ENCODE results near the gene ANKRD44.

The ANKRD44 gene

DNA sequence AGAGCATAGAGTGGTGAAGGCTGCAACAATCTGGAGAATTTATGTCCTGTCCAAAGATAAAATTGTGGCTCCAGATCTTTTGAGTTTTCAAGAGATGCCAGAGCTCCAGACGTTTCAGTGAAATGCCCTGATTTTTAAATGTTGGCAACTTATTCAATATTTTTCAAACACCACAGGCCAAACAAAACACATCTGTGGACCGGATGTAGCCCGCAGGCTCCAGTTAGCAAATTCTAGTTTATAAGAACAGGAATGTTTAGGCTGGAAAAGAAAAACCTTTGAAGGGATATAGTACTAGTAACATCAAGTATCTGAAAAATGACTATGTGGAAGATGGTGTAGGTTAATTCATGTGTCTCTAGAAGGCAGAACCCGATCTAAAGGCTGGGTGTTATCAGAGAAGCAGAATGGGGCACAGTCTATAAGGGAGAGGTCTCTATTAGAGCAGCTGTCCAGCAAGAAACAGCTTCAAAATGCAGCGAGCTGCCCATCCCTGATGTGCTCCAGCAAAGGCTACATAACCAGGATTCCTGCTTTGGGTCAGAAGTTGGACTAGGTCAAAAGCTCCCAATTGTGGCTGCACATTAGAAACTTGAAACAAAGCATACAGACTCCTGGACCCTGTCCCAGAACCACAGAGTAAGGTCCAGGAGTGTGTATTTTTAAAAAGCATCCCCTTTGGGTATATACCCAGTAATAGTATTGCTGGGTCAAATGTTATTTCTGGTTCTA lies 105.9 kb downstream of the ANKRD44 start:
- DNase-seq = no peak

DNA sequence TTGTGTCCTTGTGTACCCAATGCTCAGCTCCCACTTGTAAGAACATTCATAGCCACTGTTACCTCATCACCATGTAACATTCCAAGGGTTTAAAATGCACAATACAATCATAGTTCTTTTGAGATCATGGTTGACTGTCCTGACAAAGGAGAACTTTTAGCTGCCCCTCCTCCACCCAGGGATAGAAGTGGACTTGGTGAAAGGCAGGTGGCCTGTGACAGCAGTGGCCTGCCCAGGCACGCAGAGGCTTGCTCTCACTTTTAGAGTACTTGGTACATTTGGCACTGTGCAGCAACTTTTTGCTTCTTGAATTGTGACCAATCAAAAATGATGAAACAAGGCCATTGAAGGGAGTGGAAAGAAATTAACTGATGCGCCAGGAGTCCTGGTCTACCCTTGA lies 108.7 kb downstream of the ANKRD44 start:
- DNase-seq = no peak

DNA sequence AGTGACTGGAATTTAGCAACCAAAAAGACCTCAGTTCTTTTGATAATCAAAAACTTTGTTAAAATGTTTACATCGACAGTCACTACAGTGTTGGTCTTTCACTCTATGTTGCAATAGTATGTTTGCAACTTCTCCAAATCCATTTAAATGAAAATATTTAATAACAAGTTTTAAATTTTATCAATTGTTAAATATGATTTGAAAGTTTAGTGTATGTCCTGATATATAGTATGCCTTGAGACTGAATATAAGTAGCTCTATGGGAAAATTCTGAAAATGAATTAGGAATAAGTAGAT lies 109.9 kb downstream of the ANKRD44 start:
- DNase-seq = no peak

DNA sequence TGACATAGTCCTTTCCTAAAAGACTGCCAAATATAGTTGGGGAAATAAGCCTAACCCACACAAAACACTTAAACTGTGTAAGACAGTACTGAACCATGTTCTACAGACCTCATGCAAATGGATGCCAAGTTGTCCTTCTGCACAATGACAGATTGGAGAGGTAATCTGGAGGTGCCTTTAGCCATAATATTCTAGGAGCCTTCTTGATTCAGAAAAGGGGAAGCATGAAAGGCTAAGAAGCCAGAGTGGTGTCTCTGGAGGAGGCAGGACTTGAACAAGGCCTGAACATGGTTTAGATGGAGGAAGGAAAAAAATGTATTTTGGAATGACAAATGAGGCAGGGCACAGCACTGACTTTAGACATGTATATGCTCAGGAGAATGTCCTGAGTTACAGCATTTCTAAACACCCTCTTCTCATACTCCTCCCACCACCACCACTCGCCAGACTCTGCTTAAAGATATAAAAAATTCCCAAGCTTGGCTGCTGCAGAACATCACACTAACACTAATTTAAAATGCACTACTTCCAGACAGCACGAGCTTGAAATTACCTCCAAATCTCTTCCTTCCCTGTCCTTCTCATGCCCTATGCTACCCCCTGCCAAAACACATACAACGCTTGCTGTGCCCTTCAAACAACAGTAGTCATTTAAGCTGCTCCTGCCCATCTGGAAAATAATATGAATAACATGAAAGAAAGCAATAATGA lies 110.4 kb downstream of the ANKRD44 start:
- DNase-seq = no peak

DNA sequence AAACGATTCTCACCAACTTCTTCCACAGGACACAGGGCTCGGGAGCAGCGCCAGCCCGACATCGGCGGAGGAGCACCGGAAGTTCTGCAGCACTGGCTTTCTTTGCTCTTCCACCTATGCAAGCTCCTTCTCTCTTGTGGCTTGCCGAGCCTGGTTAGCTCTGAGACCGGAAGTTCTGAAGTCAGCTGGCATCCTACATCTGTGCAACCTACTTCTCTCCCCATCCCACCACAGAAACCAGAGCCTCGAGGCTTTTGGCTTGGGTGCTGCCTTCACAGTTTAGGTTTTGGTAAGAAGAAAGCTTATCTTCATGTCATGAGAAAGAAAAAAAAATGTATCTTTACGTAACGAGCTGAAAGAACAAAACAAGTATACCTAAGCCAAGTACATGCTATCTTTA lies 111.7 kb downstream of the ANKRD44 start:
- no peak for DNase-seq

DNA sequence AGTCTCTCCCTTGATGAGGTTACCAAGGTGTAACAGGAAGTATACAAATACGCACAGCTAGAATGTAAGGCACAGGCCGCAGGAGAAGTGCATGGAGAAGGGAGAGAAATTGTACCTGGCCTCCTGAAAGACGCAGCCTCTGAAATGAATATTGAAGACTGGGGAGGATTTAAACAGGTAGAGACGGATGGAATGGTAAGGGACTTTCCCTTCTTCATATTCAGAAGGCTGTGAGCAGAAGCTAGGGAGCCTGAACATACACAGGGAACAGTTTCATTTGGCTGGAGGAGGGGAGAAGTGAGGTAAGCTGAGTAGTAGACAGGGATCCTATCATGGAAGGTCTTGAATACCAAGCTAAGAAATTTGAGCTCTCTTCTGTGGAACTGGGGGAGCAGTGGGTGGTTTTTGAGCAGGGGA lies 112.7 kb downstream of the ANKRD44 start:
- DNase-seq = no peak

GRCh38 chr2:197196541-197197180 lies 113.9 kb downstream of the ANKRD44 start:
- no peak for DNase-seq

- DNase-seq = no peak
Measured at GRCh38 chr2:197195518-197195917, 115.1 kb downstream of the ANKRD44 start.

GRCh38 chr2:197191940-197192322 lies 118.6 kb downstream of the ANKRD44 start:
- DNase-seq = no peak

DNA sequence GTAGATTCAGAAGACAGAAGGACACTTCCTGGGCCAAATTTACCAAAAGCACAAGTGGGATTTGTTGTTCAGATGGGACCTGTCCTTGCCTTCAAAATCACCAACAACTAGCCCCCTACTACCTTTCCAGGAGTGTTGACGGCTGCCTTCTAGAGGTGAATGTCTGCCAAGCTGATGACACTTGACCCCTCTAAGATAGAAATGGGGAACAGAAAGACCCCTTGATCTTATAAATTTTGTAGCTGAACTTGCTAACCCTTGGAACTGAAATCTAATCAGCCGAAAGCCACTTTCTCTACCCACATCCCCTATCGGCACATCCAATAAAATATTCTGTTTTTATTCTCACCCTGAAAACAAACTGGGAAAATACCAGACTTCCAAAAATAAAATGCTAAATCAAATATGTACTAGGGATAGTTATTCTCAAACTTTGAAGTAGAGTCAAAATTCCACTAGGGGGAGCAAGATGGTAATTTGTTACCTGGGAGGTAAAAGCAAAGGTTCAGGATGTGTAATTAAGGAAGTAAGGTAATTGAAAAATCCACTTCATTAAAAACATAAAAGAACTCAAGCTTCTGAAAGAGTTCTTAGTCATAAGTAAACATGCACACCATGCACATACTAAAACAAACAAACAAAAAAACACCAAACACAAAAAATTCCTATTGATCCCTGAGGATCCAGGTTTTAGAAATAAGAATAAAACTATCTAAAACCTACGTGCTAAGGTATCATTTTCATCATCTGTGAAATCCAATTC lies 119.2 kb downstream of the ANKRD44 start:
- DNase-seq = no peak

- no peak for DNase-seq
Measured at GRCh38 chr2:197190100-197190432, 120.5 kb downstream of the ANKRD44 start.

GRCh38 chr2:197189426-197190099 lies 121.0 kb downstream of the ANKRD44 start:
- DNase-seq = no peak

DNA sequence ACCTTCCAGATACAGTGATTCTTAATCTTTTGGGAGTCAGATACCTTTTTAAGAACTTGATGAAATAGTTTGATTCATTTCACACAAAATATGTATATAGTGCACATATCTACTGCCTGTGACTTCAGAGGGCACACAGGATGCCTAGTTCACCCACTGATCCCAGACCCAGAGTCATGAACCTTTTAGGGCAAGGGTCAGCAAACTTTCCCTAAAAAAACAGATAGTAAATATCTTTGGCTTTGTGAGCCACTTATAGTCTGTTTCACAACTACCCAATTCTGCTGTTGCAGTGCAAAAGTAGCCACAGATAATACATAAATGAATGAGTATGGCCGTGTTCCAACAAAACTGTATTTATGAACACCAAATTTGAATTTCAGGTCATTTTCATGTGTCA lies 124.9 kb downstream of the ANKRD44 start:
- no peak for DNase-seq

- DNase-seq = no peak
Measured at GRCh38 chr2:197184959-197185586, 125.5 kb downstream of the ANKRD44 start.

DNA sequence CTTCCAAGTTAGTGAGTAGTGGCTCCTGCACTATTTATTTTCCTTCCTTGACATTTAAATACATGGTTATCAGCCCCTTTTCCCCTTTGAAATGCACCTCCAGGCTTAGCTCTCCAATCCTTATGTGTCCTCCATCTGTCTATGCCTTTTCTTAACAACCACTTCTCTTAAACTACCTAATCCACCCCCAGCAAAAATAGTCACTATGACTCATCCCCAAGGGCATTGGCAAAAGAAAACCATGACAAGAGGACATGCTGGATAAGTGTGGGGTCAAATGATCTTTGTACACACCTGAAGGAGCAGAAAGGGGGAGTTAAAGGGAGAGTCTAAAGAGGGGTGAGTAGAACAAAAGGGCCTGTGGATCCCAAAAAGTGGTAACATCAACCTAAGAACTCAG lies 127.2 kb downstream of the ANKRD44 start:
- DNase-seq = no peak

GRCh38 chr2:197182668-197183067 lies 127.9 kb downstream of the ANKRD44 start:
- no peak for DNase-seq

GRCh38 chr2:197181491-197181890 lies 129.1 kb downstream of the ANKRD44 start:
- no peak for DNase-seq

- no peak for DNase-seq
Measured at GRCh38 chr2:197179744-197180498, 130.7 kb downstream of the ANKRD44 start.

GRCh38 chr2:197176522-197176921 lies 134.1 kb downstream of the ANKRD44 start:
- no peak for DNase-seq

DNA sequence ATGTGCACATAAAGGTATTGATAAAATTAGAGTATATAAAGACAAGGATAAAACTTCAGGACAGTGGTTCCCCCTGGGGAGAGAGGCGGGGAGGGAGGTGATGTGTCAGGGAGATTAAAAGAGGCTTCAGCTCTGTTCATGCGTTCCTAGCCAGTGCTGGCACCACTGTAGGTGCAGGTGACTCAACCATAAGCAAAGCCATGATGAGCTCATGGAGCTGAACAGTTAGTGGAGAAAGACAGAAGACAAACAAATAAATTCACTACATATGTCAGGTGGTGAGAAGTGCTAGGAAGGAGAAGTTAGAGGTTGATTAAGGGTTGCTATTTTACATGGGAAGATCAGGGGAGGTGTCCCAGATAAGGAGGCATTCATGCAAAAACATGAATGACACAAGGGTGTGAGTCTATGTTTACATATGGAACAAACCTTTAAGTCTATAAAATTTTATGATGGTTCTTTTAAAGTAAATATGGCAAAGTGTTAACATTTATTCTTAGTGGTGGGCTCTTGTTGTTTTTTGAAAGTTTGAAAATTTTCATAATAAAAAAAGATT lies 136.0 kb downstream of the ANKRD44 start:
- no peak for DNase-seq

GRCh38 chr2:197171582-197171981 lies 139.0 kb downstream of the ANKRD44 start:
- DNase-seq = no peak

DNA sequence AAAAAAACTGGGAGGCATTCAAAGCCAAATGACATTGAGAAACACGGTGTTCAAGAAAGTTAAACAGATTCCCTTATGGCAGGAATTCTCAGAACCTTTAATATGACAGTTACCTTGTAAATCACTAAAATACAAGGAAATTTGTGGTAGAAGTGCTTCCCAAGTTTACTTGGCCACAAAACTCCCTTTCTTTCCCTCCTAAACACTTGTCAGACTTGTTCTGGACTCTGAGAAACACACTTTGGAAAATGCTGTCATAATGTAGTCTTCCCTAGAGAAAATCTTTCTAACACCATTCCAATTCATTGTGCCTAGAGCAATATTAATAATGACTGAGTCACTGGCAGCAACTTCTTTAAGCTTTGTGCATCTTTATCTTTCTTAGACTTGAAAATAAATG lies 140.4 kb downstream of the ANKRD44 start:
- DNase-seq = no peak
